CD14-positive monocyte (primary cell): Measurements from ENCODE around the gene MKI67. TPM values are rescaled to one million over a fixed set of nuclear protein-coding genes. Genes with fewer than 3 reads are reported as not detected.
A peak's percentile ranks its signal among the peaks of the same experiment; 100 is the strongest.

Experiments used
- DNase-seq, 3 donors: peaks; one replicate each; pipeline ENCODE4 v3.0.0-alpha.2; 2011 to 2022
- H2AFZ ChIP-seq: 2 replicates; pipeline ENCODE4 v1.6.0; 2012; ENCODE audit warnings: mild to moderate bottlenecking, low read depth, low read length, inconsistent platforms; ENCODE audit not compliant: insufficient read depth, poor library complexity, severe bottlenecking
- H3K27ac ChIP-seq, 2 donors: 1 replicate in 1 of 2; 2 replicates in 1 of 2; pipeline ENCODE4 v1.5.1; 2012 to 2013; ENCODE audit warnings: low read length in 2 of 2, control low read depth in 1 of 2, inconsistent platforms in 1 of 2, low read depth in 1 of 2, mild to moderate bottlenecking in 1 of 2
- H3K27me3 ChIP-seq, 2 donors: one replicate each; pipeline versions ENCODE4 v1.6.0 to v1.6.1; 2011 to 2013; ENCODE audit warnings: low read length in 2 of 2; ENCODE audit not compliant: control insufficient read depth in 2 of 2, insufficient read depth in 2 of 2
- H3K36me3 ChIP-seq, 2 donors: replicated peaks in 1 of 2; 1 replicate in 1 of 2; 2 replicates in 1 of 2; pipeline versions ENCODE4 v1.5.1 to v1.6.1; 2012 to 2013; ENCODE audit warnings: low read length in 2 of 2, control low read depth in 1 of 2, inconsistent platforms in 1 of 2, mild to moderate bottlenecking in 1 of 2; ENCODE audit not compliant: insufficient read depth in 2 of 2, control insufficient read depth in 1 of 2
- H3K4me1 ChIP-seq, 2 donors: 1 replicate in 1 of 2; 2 replicates in 1 of 2; pipeline versions ENCODE4 v1.5.1 to v1.6.1; 2012 to 2013; ENCODE audit warnings: low read length in 2 of 2, control low read depth in 1 of 2, inconsistent platforms in 1 of 2, mild to moderate bottlenecking in 1 of 2, moderate library complexity in 1 of 2; ENCODE audit not compliant: insufficient read depth in 2 of 2, control insufficient read depth in 1 of 2
- H3K4me2 ChIP-seq: replicated peaks from 2 replicates; pipeline ENCODE3; 2012; ENCODE audit warnings: low read length, moderate library complexity, mild to moderate bottlenecking; ENCODE audit not compliant: poor library complexity, severe bottlenecking; ENCODE audit errors: extremely low read depth
- H3K4me3 ChIP-seq, 3 experiments: fragments of 200-600 bp in 1 of 3; sonication (generic) in 1 of 3; replicated peaks in 1 of 3; 1 replicate in 2 of 3; 2 replicates in 1 of 3; pipeline ENCODE4 v1.5.1; 2011 to 2013; ENCODE audit warnings: low read length in 3 of 3, mild to moderate bottlenecking in 3 of 3, control low read depth in 2 of 3, low read depth in 2 of 3, inconsistent platforms in 1 of 3, moderate library complexity in 1 of 3
- H3K79me2 ChIP-seq: 2 replicates; pipeline ENCODE4 v1.6.0; 2012; ENCODE audit warnings: mild to moderate bottlenecking, control low read depth, inconsistent platforms, low read length, moderate library complexity; ENCODE audit not compliant: insufficient read depth
- H3K9ac ChIP-seq: 2 replicates; pipeline ENCODE4 v1.6.0; 2017; ENCODE audit warnings: low read length, mild to moderate bottlenecking; ENCODE audit not compliant: insufficient read depth, poor library complexity, severe bottlenecking
- H3K9me3 ChIP-seq, 2 donors: replicated peaks in 1 of 2; 1 replicate in 1 of 2; 2 replicates in 1 of 2; pipeline versions ENCODE4 v1.5.1 to v1.6.1; 2012 to 2013; ENCODE audit warnings: low read length in 2 of 2, control low read depth in 1 of 2; ENCODE audit not compliant: control insufficient read depth in 1 of 2, insufficient read depth in 1 of 2
- H4K20me1 ChIP-seq: 2 replicates; pipeline ENCODE4 v1.6.0; 2012; ENCODE audit warnings: mild to moderate bottlenecking, low read length, control low read depth, moderate library complexity; ENCODE audit not compliant: insufficient read depth
- H3K27ac Mint-ChIP-seq, 7 donors: one replicate each; pipeline ENCODE4 v1.8.0; 2020; ENCODE audit warnings: mild to moderate bottlenecking in 7 of 7, mixed read lengths in 7 of 7, moderate library complexity in 6 of 7, inconsistent platforms in 2 of 7
- H3K27me3 Mint-ChIP-seq, 3 donors: one replicate each; pipeline ENCODE4 v1.8.0; 2021 to 2022; ENCODE audit warnings: low read depth in 3 of 3, mild to moderate bottlenecking in 3 of 3, mixed read lengths in 3 of 3, moderate library complexity in 3 of 3, inconsistent platforms in 1 of 3
- H3K36me3 Mint-ChIP-seq, 2 donors: one replicate each; pipeline ENCODE4 v1.8.0; 2020; ENCODE audit warnings: mixed read lengths in 2 of 2, inconsistent platforms in 1 of 2, mild to moderate bottlenecking in 1 of 2
- H3K4me1 Mint-ChIP-seq: one replicate; pipeline ENCODE4 v1.8.0; 2020; ENCODE audit warnings: mild to moderate bottlenecking, mixed read lengths
- H3K4me3 Mint-ChIP-seq, 2 donors: one replicate each; pipeline ENCODE4 v1.8.0; 2020; ENCODE audit warnings: mild to moderate bottlenecking in 2 of 2, mixed read lengths in 2 of 2, moderate library complexity in 1 of 2
- H3K9me3 Mint-ChIP-seq, 7 donors: one replicate each; pipeline ENCODE4 v1.8.0; 2020 to 2022; ENCODE audit warnings: mixed read lengths in 7 of 7, mild to moderate bottlenecking in 6 of 7, moderate library complexity in 6 of 7, inconsistent platforms in 2 of 7
- WGBS: methylation state at CpG from one replicate; pipeline ENCODE4 v1.1.5; 2013; ENCODE audit warnings: missing lambda C conversion rate; ENCODE audit not compliant: insufficient coverage; 5-methylcytosine and 5-hydroxymethylcytosine counted together
- intact Hi-C, 2 donors: fragments of 100-400 bp; cut with micrococcal nuclease; formaldehyde crosslinking; loops; one replicate each; pipeline versions ENCODE4 v1.15.0 to v1.15.1; 2023
- polyA plus RNA-seq, 3 donors: library from polyadenylated mRNA; depleted of rRNA in 1 of 3; unstranded in 2 of 3; stranded (reverse) in 1 of 3; fragments of 300-500 nt in 2 of 3; fragments of >200 nt in 1 of 3; fragmentation: Illumina TruSeq in 2 of 3; gene quantifications; 1 replicate in 2 of 3; 2 replicates in 1 of 3; pipeline ENCODE4 v1.2.3, GENCODE V29; 2012 to 2021
- TF ChIP-seq, protein P1 (sequence below): fragments of 200-600 bp; IDR thresholded peaks from one replicate; pipeline ENCODE4 v1.8.0; 2022; ENCODE audit warnings: antibody characterized with exemption, mild to moderate bottlenecking

Gene MKI67
- polyA plus RNA-seq, 3 donors = 0.02 to 0.05 TPM; not detected in 1

- Mint-ChIP-seq H3K9me3 (no peaks in the 10 kb centered on the region), H3K27me3 (peaks cover 0 to 3% (median 2%) of the 10 kb centered on the region in 3 donors), H3K4me1 (no peaks in the 10 kb centered on the region), H3K27ac (peak overlapping the region in 4 of 7 donors; percentile 50 to 64 (median 56)), H3K4me3 (no peak overlapping the region), H3K36me3 (peaks cover 56 to 61% of the 10 kb centered on the region in 2 donors)
- no peak for DNase-seq
- no peaks in the 10 kb centered on the region for H3K79me2 ChIP-seq
- H3K4me2 ChIP-seq = no peak overlapping the region
- H3K27me3 ChIP-seq = no peaks in the 10 kb centered on the region
- no peak overlapping the region for H3K27ac ChIP-seq
- H3K9me3 ChIP-seq = no peaks in the 10 kb centered on the region
- H3K36me3 ChIP-seq = peaks cover 55 to 60% of the 10 kb centered on the region in 2 donors
- WGBS = 90% methylated on average over 6 of the region's 10 CpGs
- H3K9ac ChIP-seq = no peak overlapping the region
- intact Hi-C loops = no loop called here
- no peak overlapping the region for H3K4me3 ChIP-seq
- peaks cover 74% of the 10 kb centered on the region for H4K20me1 ChIP-seq
- H3K4me1 ChIP-seq = no peaks in the 10 kb centered on the region
- TF ChIP-seq, protein P1, sequence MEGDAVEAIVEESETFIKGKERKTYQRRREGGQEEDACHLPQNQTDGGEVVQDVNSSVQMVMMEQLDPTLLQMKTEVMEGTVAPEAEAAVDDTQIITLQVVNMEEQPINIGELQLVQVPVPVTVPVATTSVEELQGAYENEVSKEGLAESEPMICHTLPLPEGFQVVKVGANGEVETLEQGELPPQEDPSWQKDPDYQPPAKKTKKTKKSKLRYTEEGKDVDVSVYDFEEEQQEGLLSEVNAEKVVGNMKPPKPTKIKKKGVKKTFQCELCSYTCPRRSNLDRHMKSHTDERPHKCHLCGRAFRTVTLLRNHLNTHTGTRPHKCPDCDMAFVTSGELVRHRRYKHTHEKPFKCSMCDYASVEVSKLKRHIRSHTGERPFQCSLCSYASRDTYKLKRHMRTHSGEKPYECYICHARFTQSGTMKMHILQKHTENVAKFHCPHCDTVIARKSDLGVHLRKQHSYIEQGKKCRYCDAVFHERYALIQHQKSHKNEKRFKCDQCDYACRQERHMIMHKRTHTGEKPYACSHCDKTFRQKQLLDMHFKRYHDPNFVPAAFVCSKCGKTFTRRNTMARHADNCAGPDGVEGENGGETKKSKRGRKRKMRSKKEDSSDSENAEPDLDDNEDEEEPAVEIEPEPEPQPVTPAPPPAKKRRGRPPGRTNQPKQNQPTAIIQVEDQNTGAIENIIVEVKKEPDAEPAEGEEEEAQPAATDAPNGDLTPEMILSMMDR = no peak
- H2AFZ ChIP-seq = no peak overlapping the region
Measured at GRCh38 chr10:128084364-128084763, 41.9 kb downstream of the MKI67 start.

DNA sequence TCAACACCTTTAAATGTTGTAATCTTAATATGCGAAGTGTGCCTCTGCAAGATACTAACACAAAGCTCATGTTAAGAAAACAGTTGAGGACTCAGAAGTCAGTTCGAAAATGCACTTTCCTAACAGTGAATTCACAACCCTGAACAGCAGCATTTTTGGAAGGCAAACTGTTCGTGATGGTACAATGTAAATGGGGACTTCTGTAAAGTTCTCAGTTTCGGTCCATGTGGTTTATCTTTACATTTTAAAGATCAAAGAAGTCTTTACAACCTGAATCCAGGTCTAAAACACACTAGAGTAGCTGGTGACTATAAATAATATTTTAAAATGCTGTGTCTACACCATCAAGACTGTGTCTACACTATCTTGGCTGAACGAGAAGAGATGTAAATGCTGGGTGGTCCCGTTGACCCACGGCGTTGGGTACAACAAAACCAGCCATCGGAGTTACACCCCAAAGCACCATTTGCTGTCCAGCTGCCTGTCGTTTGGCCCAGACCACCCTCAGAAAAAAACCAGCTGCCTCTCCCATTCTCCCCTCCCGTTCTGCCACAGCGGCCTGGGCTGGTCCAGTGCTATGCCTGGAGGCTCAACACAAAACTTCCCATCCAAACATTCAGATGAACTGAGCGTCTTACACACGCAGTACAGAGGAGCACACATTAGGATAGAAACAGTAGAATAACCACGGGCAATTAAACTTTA is 42.9 kb downstream of the MKI67 start:
- no peaks in the 10 kb centered on the region for H3K27me3 ChIP-seq
- intact Hi-C loops = no loop called here
- H2AFZ ChIP-seq = no peak overlapping the region
- peak overlapping the region in 1 of 7 donors; percentile 53 for H3K27ac Mint-ChIP-seq
- no peak overlapping the region for H3K4me3 ChIP-seq
- no peak overlapping the region for H3K9ac ChIP-seq
- no peaks in the 10 kb centered on the region for H3K79me2 ChIP-seq
- no peak overlapping the region for H3K4me2 ChIP-seq
- H3K9me3 ChIP-seq = no peaks in the 10 kb centered on the region
- H3K4me1 Mint-ChIP-seq = no peaks in the 10 kb centered on the region
- H3K36me3 ChIP-seq = peaks cover 65 to 70% of the 10 kb centered on the region in 2 donors
- no peak for DNase-seq
- H3K27me3 Mint-ChIP-seq = peaks cover 0 to 2% (median 0%) of the 10 kb centered on the region in 3 donors
- no peak overlapping the region for H3K4me3 Mint-ChIP-seq
- peaks cover 84% of the 10 kb centered on the region for H4K20me1 ChIP-seq
- no peak overlapping the region for H3K27ac ChIP-seq
- peaks cover 66 to 71% of the 10 kb centered on the region in 2 donors for H3K36me3 Mint-ChIP-seq
- 96% methylated on average over 8 of the region's 15 CpGs for WGBS
- H3K9me3 Mint-ChIP-seq = no peaks in the 10 kb centered on the region
- TF ChIP-seq, protein P1 = no peak
- no peaks in the 10 kb centered on the region for H3K4me1 ChIP-seq
